ENCODE results near the gene TMEM91.

GRCh38 chr19:41426116-41426841, 49.9 kb downstream of the TMEM91 start:
- TF ChIP-seq EZH2 (IDR thresholded peaks at IDR 0.05) (no peak), CTCF (IDR thresholded peaks at IDR 0.05) (no peak)

Data from neural progenitor cell (in vitro differentiated cells).